Colon (tissue), 2 donors: Measurements from ENCODE around the gene RALGAPB.

Experiments
- FAIRE-seq: peaks from 2 replicates; lab custom pipeline; 2012; peaks lifted over from hg19 to GRCh38; lab: Jason Lieb, UNC
- donor health status: control.
- donor health status: control.

The RALGAPB gene

GRCh38 chr20:38612751-38613515 is 140.3 kb downstream of the RALGAPB start:
- FAIRE-seq = no peak

- no peak for FAIRE-seq
Observed at GRCh38 chr20:38615283-38615682, 142.6 kb downstream of the RALGAPB start.

DNA sequence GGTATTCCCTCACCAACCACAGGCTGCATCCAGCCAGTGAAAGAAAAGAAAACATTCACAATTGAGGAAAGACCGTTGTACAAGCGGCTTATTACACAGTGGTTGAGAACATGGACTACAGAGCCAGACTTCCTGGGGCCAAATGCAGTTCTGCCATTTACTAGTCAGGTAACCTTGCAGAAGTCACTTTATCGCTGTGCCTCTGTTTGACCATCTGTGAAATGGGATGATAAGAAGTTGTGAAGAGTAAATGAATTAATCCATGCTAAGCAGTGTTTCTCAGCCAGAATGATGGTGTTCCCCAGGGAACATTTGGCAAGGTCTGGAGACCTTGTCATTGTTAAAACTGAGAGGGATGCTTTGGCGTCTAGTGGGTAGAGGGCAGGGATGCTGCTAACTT is 143.8 kb downstream of the RALGAPB start:
- FAIRE-seq = no peak

- no peak for FAIRE-seq
Observed at GRCh38 chr20:38617011-38617829, 144.6 kb downstream of the RALGAPB start.

GRCh38 chr20:38617830-38618196 is 145.2 kb downstream of the RALGAPB start:
- FAIRE-seq = no peak

DNA sequence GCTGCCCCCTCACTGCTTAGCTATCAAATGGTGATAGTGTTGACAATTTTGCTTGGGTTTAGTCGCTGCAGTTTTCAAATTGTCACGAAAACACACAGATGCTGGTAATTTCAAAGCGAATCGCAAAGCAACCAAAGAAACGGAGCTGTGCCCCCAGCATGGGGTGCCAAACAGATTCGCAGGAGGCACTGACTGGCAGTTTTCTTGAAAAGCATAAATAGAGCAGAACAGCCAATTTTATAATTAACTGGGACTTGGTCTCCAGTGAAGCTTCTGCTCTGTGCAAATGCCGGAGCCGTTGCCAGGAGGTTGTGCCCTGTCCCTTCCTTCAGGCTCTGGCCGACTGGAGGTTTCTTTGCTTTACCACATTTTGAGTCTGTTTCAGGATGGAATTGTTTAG is 147.8 kb downstream of the RALGAPB start:
- FAIRE-seq = no peak

DNA sequence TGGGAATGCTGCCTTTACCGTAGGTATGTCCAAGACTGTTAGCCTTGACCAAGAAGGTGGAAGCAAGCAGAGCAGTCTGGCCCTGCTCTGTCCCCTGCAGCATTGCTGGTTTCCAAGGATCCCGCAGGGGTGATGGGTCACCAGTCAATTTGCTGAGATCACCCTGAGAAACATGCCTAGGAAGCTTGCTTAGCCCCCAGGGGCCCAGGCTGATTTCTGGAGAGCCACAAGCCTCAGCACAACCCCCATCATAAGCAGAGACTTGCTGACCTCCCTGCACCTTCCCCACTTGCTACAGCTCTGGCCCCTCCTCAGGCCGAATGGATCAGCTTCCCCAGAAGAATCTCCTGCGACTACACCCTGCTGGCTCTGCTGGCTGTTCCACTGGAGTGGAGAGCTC is 150.4 kb downstream of the RALGAPB start:
- no peak for FAIRE-seq

DNA sequence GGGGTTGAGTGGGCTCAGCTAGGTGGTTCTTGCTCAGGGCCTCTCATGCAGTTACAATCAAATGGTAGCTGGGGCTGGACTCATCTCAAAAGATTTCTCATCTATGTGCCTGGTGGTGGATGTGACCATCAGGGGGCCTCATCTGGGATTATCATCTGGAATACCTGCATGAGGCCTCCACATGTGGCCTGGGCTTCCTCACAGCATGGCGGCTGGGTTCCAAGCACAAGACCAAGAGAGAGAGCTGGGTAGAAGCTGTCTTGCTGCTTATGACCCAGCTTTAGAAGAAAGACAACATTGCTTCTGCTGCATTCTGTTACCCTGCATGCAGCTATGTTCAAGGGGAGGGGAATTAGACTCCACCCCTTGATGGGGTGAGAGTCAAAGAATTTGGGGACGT is 151.4 kb downstream of the RALGAPB start:
- FAIRE-seq = no peak

DNA sequence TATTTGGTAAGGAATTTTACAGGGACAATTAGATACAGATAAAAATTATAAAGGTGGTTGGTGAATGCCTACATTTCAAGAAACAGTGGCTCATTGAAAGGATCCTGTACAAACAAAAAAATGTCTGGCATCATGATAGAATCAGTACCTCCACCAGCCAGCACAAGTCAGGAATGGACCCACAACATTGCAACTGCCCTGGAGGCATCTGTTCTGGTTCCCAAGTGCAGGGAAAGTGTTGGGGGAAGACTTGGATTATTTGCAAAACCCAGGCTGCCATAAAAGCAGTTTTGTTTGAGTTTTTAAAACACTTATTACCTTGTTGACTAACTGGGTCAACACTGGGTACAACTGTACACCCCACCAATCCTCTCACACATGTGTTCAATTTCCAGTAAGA is 153.3 kb downstream of the RALGAPB start:
- no peak for FAIRE-seq

- FAIRE-seq = no peak
Observed at GRCh38 chr20:38626921-38627659, 154.4 kb downstream of the RALGAPB start.
